Measurements from ENCODE around the gene TM6SF1. TPM values are rescaled to one million over a fixed set of nuclear protein-coding genes. Genes with fewer than 3 reads are reported as not detected.

TM6SF1 gene
- total and polyA plus RNA-seq, 9 of the 15 experiments (the other 6 are each of a cell fraction or from before 2014, with no cell fraction given) = 1.0 to 5.6 (median 3.5) TPM

- peaks cover 59% of the 10 kb centered on the region for H3K79me2 ChIP-seq (ENCODE audit: control insufficient read depth, insufficient read depth, low read length)
- under 1% methylated on average over 31 of the region's 42 CpGs for WGBS (ENCODE audit: insufficient coverage, low coverage, missing lambda C conversion rate)
- peak in 1 of 4 experiments; percentile 58 for DNase-seq (ENCODE audit: extremely low read depth in 1 of 4, low spot score in 3 of 4)
- no peak for FAIRE-seq
- CTCF ChIA-PET (ENCODE audit: low intra/inter-chr PET ratio) = no interaction called here
- no TSS peak for BruUV-seq (replicated peaks)
- H3K9ac ChIP-seq (ENCODE audit: insufficient read depth in 1 of 2, low read depth in 2 of 2, low read length in 2 of 2) = peak overlapping the region; percentile 93 to 99
- peaks cover 9 to 35% of the 10 kb centered on the region in 2 experiments for H3K4me1 ChIP-seq (replicated peaks in 1 of 2; ENCODE audit: control insufficient read depth in 2 of 2, insufficient read depth in 2 of 2, low read length in 2 of 2)
- peaks cover 40% of the 10 kb centered on the region for H3K36me3 ChIP-seq (ENCODE audit: control insufficient read depth, insufficient read depth, low read length)
- no peaks in the 10 kb centered on the region for H3K27me3 ChIP-seq (ENCODE audit: control insufficient read depth in 2 of 2, insufficient read depth in 2 of 2, low read length in 2 of 2)
- peaks cover 7% of the 10 kb centered on the region; the same call in 1 of the 2 replicates for H3K9me3 ChIP-seq (replicated peaks; ENCODE audit: control insufficient read depth, insufficient read depth, low read depth, low read length)
- peak overlapping the region; percentile 90 for H3K4me3 ChIP-seq
- in situ Hi-C loops (cut with MboI) = no loop called here
- peak overlapping the region; percentile 92 for H3K27ac ChIP-seq (ENCODE audit: extremely low read depth, low read depth, low read length)
- H4K20me1 ChIP-seq (replicated peaks; ENCODE audit: control insufficient read depth, insufficient read depth, low read length) = peaks cover 35% of the 10 kb centered on the region
- H2AFZ ChIP-seq (ENCODE audit: low read depth, low read length) = 0 out of 2 replicates have a peak overlapping the region, but pooled peaks have one; percentile 11
- 0 out of 3 replicates have a peak, but pooled peaks have one; percentile 2 for ATAC-seq
- POLR2A ChIA-PET = interaction anchor here (0.9 to 2.1 kb wide), 9 partner anchors 9 to 140 kb away, joined by 3 to 15 read pairs (median 4); no protein-coding TSS in a partner anchor
- peak overlapping the region; percentile 91 for H3K4me2 ChIP-seq (ENCODE audit: insufficient read depth, low read length)
- no peaks in the 10 kb centered on the region for H3K9me1 ChIP-seq (ENCODE audit: control insufficient read depth, insufficient read depth, low read length)
- intact Hi-C loops (cut with micrococcal nuclease) = loop anchor here (2.0 to 5.0 kb wide), 3 partner anchors 43 to 141 kb away; partner anchors contain the start of genes C15orf40 and HDGFL3
- TF ChIP-seq GTF3C2 (IDR thresholded peaks at IDR 0.05; ENCODE audit: borderline replicate concordance, extremely low read depth, insufficient read length) (no peak), ZNF395 (CRISPR knock-in tag; IDR thresholded peaks at IDR 0.05) (no peak), NR4A1 (CRISPR knock-in tag; IDR thresholded peaks at IDR 0.05) (no peak), NR4A1 (tag; IDR thresholded peaks at IDR 0.05) (no peak), FOXA3 (CRISPR knock-in tag; conservative IDR thresholded peaks at IDR 0.05 in 1 of 2, IDR thresholded peaks at IDR 0.05 in 1 of 2) (no peak), MLX (CRISPR knock-in tag; conservative IDR thresholded peaks at IDR 0.05) (no peak), ZNF644 (tag; IDR thresholded peaks at IDR 0.05; ENCODE audit: low read depth) (no peak), ATF1 (CRISPR knock-in tag; IDR thresholded peaks at IDR 0.05) (no peak), ATF1 (tag; IDR thresholded peaks at IDR 0.05) (no peak), JUND (IDR thresholded peaks at IDR 0.05; ENCODE audit: borderline replicate concordance, low read depth, low read length) (no peak), JUND (tag; IDR thresholded peaks at IDR 0.05; ENCODE audit: borderline replicate concordance, low read depth, low read length) (no peak), NELFE (IDR thresholded peaks at IDR 0.05; ENCODE audit: insufficient read depth, insufficient read length) (no peak)
Observed at GRCh38 chr15:83066034-83066733, 41.3 kb upstream of the TM6SF1 start.

All from K562 (cell line).